Measurements from ENCODE around the gene MAML2. TPM values are rescaled to one million over a fixed set of nuclear protein-coding genes. Genes with fewer than 3 reads are reported as not detected.

Gene MAML2
- total RNA-seq, 1 experiment from 2014 or later = 2.9 TPM

GRCh38 chr11:96126917-96127595 is 215.9 kb downstream of the MAML2 start:
- Histone ChIP-seq H3K4me3 (ENCODE audit: low read depth in 2 of 2, low read length in 2 of 2) (no peak overlapping the region), H3K9me3 (ENCODE audit: control insufficient read depth, insufficient read depth, low read depth, low read length) (no peaks in the 10 kb centered on the region), H3K27ac (ENCODE audit: low read length) (no peak overlapping the region), H3K27me3 (ENCODE audit: control insufficient read depth, insufficient read depth, low read length) (no peaks in the 10 kb centered on the region), H3K4me1 (ENCODE audit: control insufficient read depth, insufficient read depth, low read length) (no peaks in the 10 kb centered on the region), H3K36me3 (ENCODE audit: control insufficient read depth, insufficient read depth, low read length) (no peaks in the 10 kb centered on the region)
- CTCF ChIA-PET = no interaction called here
- DNase-seq (ENCODE audit: low read depth, low spot score) (no peak), ATAC-seq (no peak)
- intact Hi-C loops (cut with micrococcal nuclease; ENCODE audit: unreplicated experiment) = no loop called here
- in situ Hi-C loops (cut with HindIII; ENCODE audit: low pct_unique_long_range_greater_than_20kb, low sequenced_read_pairs) = no loop called here
- no TSS peak for BruUV-seq (replicated peaks)
- POLR2A ChIA-PET = no interaction called here
- TF ChIP-seq REST (IDR thresholded peaks at IDR 0.05; ENCODE audit: insufficient read depth in 1 of 2, low read depth in 2 of 2, low read length in 1 of 2) = no peak

DNA sequence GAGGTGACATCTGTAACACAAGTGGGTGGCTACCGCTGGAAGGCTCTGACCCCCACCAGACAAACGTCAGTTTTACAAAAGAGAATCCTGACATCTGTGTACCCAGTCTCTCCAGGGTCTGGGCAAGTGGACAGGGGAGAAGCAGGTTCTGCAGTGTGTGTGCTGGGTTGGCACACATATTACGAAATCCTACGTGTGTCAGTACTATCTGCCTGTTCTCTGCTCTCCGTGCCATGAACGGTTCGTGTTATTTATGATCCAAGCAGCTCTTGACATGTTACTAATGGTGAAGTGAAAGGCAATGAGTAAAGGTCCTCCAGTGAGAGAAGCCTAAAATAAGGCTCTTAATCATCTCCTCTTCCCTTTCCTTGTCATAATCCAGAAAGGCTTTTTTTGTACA is 217.6 kb downstream of the MAML2 start:
- Histone ChIP-seq H3K4me3 (ENCODE audit: low read depth in 2 of 2, low read length in 2 of 2) (no peak overlapping the region), H3K27ac (ENCODE audit: low read length) (no peak overlapping the region), H3K9me3 (ENCODE audit: control insufficient read depth, insufficient read depth, low read depth, low read length) (no peaks in the 10 kb centered on the region), H3K27me3 (ENCODE audit: control insufficient read depth, insufficient read depth, low read length) (no peaks in the 10 kb centered on the region), H3K36me3 (ENCODE audit: control insufficient read depth, insufficient read depth, low read length) (no peaks in the 10 kb centered on the region), H3K4me1 (ENCODE audit: control insufficient read depth, insufficient read depth, low read length) (no peaks in the 10 kb centered on the region)
- in situ Hi-C loops (cut with HindIII; ENCODE audit: low pct_unique_long_range_greater_than_20kb, low sequenced_read_pairs) = no loop called here
- intact Hi-C loops (cut with micrococcal nuclease; ENCODE audit: unreplicated experiment) = loop anchor here (1.0 kb wide), 1 partner anchor 34 kb away; no protein-coding TSS in a partner anchor
- POLR2A ChIA-PET = no interaction called here
- TF ChIP-seq, protein P1, sequence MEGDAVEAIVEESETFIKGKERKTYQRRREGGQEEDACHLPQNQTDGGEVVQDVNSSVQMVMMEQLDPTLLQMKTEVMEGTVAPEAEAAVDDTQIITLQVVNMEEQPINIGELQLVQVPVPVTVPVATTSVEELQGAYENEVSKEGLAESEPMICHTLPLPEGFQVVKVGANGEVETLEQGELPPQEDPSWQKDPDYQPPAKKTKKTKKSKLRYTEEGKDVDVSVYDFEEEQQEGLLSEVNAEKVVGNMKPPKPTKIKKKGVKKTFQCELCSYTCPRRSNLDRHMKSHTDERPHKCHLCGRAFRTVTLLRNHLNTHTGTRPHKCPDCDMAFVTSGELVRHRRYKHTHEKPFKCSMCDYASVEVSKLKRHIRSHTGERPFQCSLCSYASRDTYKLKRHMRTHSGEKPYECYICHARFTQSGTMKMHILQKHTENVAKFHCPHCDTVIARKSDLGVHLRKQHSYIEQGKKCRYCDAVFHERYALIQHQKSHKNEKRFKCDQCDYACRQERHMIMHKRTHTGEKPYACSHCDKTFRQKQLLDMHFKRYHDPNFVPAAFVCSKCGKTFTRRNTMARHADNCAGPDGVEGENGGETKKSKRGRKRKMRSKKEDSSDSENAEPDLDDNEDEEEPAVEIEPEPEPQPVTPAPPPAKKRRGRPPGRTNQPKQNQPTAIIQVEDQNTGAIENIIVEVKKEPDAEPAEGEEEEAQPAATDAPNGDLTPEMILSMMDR (IDR thresholded peaks at IDR 0.05) = no peak
- TF ChIP-seq SIN3A (IDR thresholded peaks at IDR 0.05; ENCODE audit: borderline replicate concordance, insufficient read depth, low read depth, low read length) (no peak), REST (IDR thresholded peaks at IDR 0.05; ENCODE audit: insufficient read depth in 1 of 2, low read depth in 2 of 2, low read length in 1 of 2) (no peak), TCF7L2 (IDR thresholded peaks at IDR 0.05; ENCODE audit: low read depth, low read length) (no peak), POLR2AphosphoS5 (IDR thresholded peaks at IDR 0.05; ENCODE audit: low read depth, low read length) (no peak)
- DNase-seq (ENCODE audit: low read depth, low spot score) (no peak), ATAC-seq (no peak)
- CTCF ChIA-PET = no interaction called here
- BruUV-seq (replicated peaks) = no TSS peak

Measured in Panc1 (cell line).